OCI-LY1 (cell line): ENCODE results near the gene SLC6A3.

Source experiments
- H2AFZ ChIP-seq: fragments of 200-600 bp; sonication (generic), shearing (Covaris generic); 2 replicates; pipeline ENCODE4 v1.6.0; 2014; ENCODE audit warnings: antibody characterized with exemption, mild to moderate bottlenecking, low read length
- H3F3A ChIP-seq: fragments of 200-600 bp; sonication (generic), shearing (Covaris generic); 2 replicates; pipeline ENCODE4 v1.6.0; 2014; ENCODE audit warnings: mild to moderate bottlenecking, antibody characterized with exemption, low read length, moderate library complexity; ENCODE audit not compliant: insufficient read depth
- H3K27ac ChIP-seq: fragments of 200-600 bp; sonication (generic); 2 replicates; pipeline ENCODE4 v1.5.1; 2014; ENCODE audit warnings: low read length, mixed run types, mild to moderate bottlenecking, low read depth; ENCODE audit not compliant: poor library complexity, severe bottlenecking
- H3K27me3 ChIP-seq: fragments of 200-600 bp; sonication (generic); 2 replicates; pipeline ENCODE4 v1.6.0; 2014; ENCODE audit warnings: antibody characterized with exemption, mild to moderate bottlenecking, low read length, moderate library complexity; ENCODE audit not compliant: insufficient read depth
- H3K36me3 ChIP-seq: fragments of 200-600 bp; sonication (generic); 2 replicates; pipeline ENCODE4 v1.6.1; 2014; ENCODE audit warnings: mild to moderate bottlenecking, antibody characterized with exemption, low read length, moderate library complexity, mixed read lengths; ENCODE audit not compliant: insufficient read depth
- H3K4me1 ChIP-seq: fragments of 200-600 bp; sonication (generic); 2 replicates; pipeline ENCODE4 v1.5.1; 2014; ENCODE audit warnings: mild to moderate bottlenecking, low read length, moderate library complexity; ENCODE audit not compliant: insufficient read depth, severe bottlenecking
- H3K4me2 ChIP-seq: fragments of 200-600 bp; sonication (generic), shearing (Covaris generic); 2 replicates; pipeline ENCODE4 v1.6.1; 2014; ENCODE audit warnings: low read length
- H3K4me3 ChIP-seq: fragments of 200-600 bp; sonication (generic); 2 replicates; pipeline ENCODE4 v1.5.1; 2014; ENCODE audit warnings: low read length, low read depth, mild to moderate bottlenecking, mixed read lengths; ENCODE audit not compliant: poor library complexity, severe bottlenecking
- H3K79me2 ChIP-seq: fragments of 200-600 bp; shearing (Covaris generic); 2 replicates; pipeline ENCODE4 v1.6.1; 2016; ENCODE audit warnings: mixed run types, low read length, mixed read lengths; ENCODE audit not compliant: insufficient read depth
- H3K9ac ChIP-seq: fragments of 200-600 bp; sonication (generic), shearing (Covaris generic); 2 replicates; pipeline ENCODE4 v1.6.1; 2014; ENCODE audit warnings: mild to moderate bottlenecking, low read length, mixed read lengths
- H3K9me2 ChIP-seq: fragments of 200-600 bp; sonication (generic), shearing (Covaris generic); 2 replicates; pipeline ENCODE4 v1.6.1; 2014; ENCODE audit warnings: low read depth, mild to moderate bottlenecking, low read length, mixed read lengths
- H3K9me3 ChIP-seq: fragments of 200-600 bp; shearing (Covaris generic); 2 replicates; pipeline ENCODE4 v1.6.1; 2014; ENCODE audit warnings: low read length, mixed read lengths
- H4K20me1 ChIP-seq: fragments of 200-600 bp; sonication (generic), shearing (Covaris generic); 2 replicates; pipeline ENCODE4 v1.6.0; 2016; ENCODE audit warnings: mild to moderate bottlenecking, low read length; ENCODE audit not compliant: insufficient read depth
- EZH2 ChIP-seq: fragments of 200-600 bp; sonication (generic), shearing (Covaris generic); IDR thresholded peaks from 2 replicates; pipeline ENCODE4 v1.8.0; 2017; ENCODE audit warnings: borderline replicate concordance, mixed run types, mild to moderate bottlenecking, antibody characterized with exemption, low read length, moderate library complexity, mixed read lengths
- TF ChIP-seq, protein P1 (sequence below): fragments of 200-600 bp; sonication (generic), shearing (Covaris generic); IDR thresholded peaks from 2 replicates; pipeline ENCODE4 v1.5.1; 2017; ENCODE audit warnings: mild to moderate bottlenecking, antibody characterized with exemption, low read length, moderate library complexity, mixed read lengths

The SLC6A3 gene

DNA sequence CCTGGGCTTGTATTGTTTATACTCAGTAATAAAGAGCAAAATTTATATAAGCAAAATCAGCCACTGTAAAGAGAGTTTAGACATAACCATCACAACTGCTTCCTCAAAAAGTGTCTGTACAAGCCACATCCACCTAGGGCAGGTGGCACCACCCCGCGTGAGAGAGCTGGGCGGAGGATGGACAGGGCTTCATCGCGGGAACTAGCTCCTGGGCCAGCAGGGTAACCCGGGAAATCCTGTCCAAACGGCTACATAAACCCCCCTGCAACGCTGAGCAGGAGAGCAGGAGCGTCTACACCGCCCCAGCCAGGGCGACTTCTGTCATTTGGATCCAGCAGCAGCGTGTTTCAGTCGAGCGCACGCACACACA lies 1.3 kb downstream of the SLC6A3 start:
- Histone ChIP-seq H3K4me3 (no peak overlapping the region), H3K79me2 (no peaks in the 10 kb centered on the region)

DNA sequence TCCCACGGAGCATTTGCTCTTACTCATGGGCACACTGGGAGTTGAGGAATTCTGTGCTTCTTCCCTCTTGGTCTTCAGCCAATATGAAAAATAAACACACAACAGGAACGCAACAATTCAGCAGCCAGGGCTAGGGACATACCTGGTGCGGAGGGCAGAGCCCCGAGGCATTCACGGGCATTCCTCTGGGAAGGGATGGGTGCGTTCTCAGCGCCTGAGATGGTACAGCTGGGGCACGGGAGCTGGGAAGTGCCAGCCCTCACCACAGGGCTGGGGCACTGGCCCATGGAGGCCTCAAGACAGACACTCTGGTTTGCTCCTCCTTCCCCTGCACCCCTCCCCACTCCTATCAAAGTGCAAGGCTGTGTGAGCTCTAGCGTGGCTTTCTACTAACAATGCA lies 2.1 kb downstream of the SLC6A3 start:
- H3K4me3 ChIP-seq, result no peak overlapping the region
- no peaks in the 10 kb centered on the region for H3K36me3 ChIP-seq
- no peak overlapping the region for H2AFZ ChIP-seq
- no peak overlapping the region for H3K4me2 ChIP-seq
- no peak overlapping the region for H3K27ac ChIP-seq
- no peaks in the 10 kb centered on the region for H3K4me1 ChIP-seq
- no peaks in the 10 kb centered on the region for H4K20me1 ChIP-seq
- H3K9me3 ChIP-seq, result no peaks in the 10 kb centered on the region
- no peak overlapping the region for H3K9ac ChIP-seq
- no peaks in the 10 kb centered on the region for H3K9me2 ChIP-seq
- no peaks in the 10 kb centered on the region for H3K79me2 ChIP-seq
- H3K27me3 ChIP-seq, result peaks cover 13% of the 10 kb centered on the region; the same call in 1 of the 2 replicates
- H3F3A ChIP-seq, result no peaks in the 10 kb centered on the region
- no peak for TF ChIP-seq EZH2
- TF ChIP-seq, protein P1, sequence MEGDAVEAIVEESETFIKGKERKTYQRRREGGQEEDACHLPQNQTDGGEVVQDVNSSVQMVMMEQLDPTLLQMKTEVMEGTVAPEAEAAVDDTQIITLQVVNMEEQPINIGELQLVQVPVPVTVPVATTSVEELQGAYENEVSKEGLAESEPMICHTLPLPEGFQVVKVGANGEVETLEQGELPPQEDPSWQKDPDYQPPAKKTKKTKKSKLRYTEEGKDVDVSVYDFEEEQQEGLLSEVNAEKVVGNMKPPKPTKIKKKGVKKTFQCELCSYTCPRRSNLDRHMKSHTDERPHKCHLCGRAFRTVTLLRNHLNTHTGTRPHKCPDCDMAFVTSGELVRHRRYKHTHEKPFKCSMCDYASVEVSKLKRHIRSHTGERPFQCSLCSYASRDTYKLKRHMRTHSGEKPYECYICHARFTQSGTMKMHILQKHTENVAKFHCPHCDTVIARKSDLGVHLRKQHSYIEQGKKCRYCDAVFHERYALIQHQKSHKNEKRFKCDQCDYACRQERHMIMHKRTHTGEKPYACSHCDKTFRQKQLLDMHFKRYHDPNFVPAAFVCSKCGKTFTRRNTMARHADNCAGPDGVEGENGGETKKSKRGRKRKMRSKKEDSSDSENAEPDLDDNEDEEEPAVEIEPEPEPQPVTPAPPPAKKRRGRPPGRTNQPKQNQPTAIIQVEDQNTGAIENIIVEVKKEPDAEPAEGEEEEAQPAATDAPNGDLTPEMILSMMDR, result no peak

More for the DNA sequence above, 1.3 kb downstream of the SLC6A3 start:
- H2AFZ ChIP-seq, result no peak overlapping the region
- TF ChIP-seq EZH2, result no peak
- TF ChIP-seq, protein P1, result no peak
- H3K4me2 ChIP-seq, result no peak overlapping the region
- no peaks in the 10 kb centered on the region for H4K20me1 ChIP-seq
- no peak overlapping the region for H3K27ac ChIP-seq
- H3K9me2 ChIP-seq, result no peaks in the 10 kb centered on the region
- H3F3A ChIP-seq, result no peaks in the 10 kb centered on the region
- no peaks in the 10 kb centered on the region for H3K9me3 ChIP-seq
- H3K9ac ChIP-seq, result no peak overlapping the region
- H3K27me3 ChIP-seq, result 0 out of 2 replicates have a peak, but pooled peaks cover 13% of the 10 kb centered on the region
- H3K4me1 ChIP-seq, result no peaks in the 10 kb centered on the region
- no peaks in the 10 kb centered on the region for H3K36me3 ChIP-seq

DNA sequence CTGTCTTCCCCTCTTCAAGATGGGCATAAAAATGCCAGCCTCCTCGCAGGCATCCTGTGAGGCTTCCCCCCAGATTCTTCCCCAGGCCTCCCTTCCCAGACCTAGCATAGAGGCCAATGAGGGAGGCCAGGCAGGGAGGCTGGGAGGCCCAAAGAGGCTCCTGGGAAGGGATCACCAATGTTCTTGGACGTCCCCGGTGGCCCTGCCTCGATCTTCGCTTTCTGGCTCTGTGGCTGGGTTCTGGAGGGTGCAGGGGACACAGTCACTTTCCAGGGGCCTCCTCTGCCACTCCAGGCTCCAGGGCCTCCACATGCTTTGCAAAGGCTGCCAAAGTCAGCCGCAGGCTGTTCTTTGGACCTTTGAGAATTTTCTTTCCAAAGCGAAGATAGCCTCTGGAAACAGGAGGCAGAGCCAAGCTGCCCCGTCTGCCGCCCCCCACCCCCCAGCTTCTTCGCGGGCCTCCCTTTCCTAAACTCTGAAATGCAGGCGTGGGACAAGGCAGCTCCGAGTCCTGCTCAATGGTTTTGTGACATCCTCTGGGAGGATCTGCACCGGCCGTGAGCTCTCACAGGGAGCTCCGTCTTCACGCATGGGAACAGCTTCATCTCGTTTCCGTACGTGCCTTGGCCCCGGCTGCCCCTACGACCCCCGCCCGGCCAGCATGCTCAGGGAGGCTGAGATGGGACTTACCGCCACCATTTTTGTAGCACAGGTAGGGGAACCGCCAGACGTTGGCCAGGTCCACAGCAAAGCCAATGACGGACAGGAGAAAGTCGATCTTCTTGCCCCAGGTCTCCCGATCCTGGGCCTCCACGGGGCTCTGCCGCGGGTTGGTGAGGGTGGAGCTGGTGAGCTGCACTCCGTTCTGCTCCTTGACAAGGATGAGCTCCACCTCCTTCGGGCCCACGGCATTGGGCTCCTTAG lies 2.8 kb downstream of the SLC6A3 start:
- no peak overlapping the region for H3K4me3 ChIP-seq
- no peak overlapping the region for H3K27ac ChIP-seq
- no peaks in the 10 kb centered on the region for H4K20me1 ChIP-seq
- no peak for TF ChIP-seq EZH2
- TF ChIP-seq, protein P1, result no peak
- peaks cover 13% of the 10 kb centered on the region; the same call in 1 of the 2 replicates for H3K27me3 ChIP-seq
- no peaks in the 10 kb centered on the region for H3K36me3 ChIP-seq
- H3K9ac ChIP-seq, result no peak overlapping the region
- H3K4me2 ChIP-seq, result no peak overlapping the region
- H3K9me3 ChIP-seq, result no peaks in the 10 kb centered on the region
- no peaks in the 10 kb centered on the region for H3K9me2 ChIP-seq
- H2AFZ ChIP-seq, result no peak overlapping the region
- no peaks in the 10 kb centered on the region for H3F3A ChIP-seq
- H3K79me2 ChIP-seq, result no peaks in the 10 kb centered on the region
- no peaks in the 10 kb centered on the region for H3K4me1 ChIP-seq
